Measurements from ENCODE around the gene TPO. TPM values are rescaled to one million over a fixed set of nuclear protein-coding genes. Genes with fewer than 3 reads are reported as not detected.

The TPO gene
- polyA plus RNA-seq, 3 donors, result not detected

DNA sequence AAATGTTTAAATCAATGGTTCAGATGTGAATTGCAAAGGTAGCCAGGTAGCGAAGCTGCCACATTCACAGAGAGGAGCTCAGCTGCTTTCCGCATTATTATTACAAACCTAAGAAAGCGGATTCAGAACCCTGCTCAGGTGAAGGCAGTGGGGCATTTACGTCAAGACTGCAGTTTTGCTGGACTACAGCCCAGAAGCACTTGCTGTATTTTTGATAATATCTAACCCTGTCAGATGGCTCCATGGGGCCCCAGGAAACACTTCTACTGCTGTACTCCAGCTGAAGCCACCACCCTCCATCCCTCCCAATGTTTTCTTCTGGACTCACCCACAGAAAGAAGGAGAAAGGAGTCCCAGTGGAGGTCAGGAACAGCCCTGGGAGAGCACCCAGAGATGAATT is 96.9 kb downstream of the TPO start:
- Histone ChIP-seq H3K79me2 (ENCODE audit: insufficient read depth, low read length) (no peaks in the 10 kb centered on the region), H3K4me3 (replicated peaks in 1 of 3; ENCODE audit: low read depth in 2 of 3, low read length in 3 of 3) (no peak overlapping the region), H3K27me3 (ENCODE audit: control insufficient read depth in 2 of 2, insufficient read depth in 2 of 2, low read length in 2 of 2) (no peaks in the 10 kb centered on the region), H4K20me1 (ENCODE audit: insufficient read depth, low read length) (no peaks in the 10 kb centered on the region), H3K9ac (ENCODE audit: insufficient read depth, low read length, poor library complexity, severe bottlenecking) (no peak overlapping the region), H3K4me1 (ENCODE audit: control insufficient read depth in 1 of 2, insufficient read depth in 2 of 2, low read length in 2 of 2) (no peaks in the 10 kb centered on the region), H3K27ac (ENCODE audit: low read depth in 1 of 2, low read length in 2 of 2) (no peak overlapping the region), H2AFZ (ENCODE audit: insufficient read depth, low read depth, low read length, poor library complexity, severe bottlenecking) (no peak overlapping the region), H3K36me3 (replicated peaks in 1 of 2; ENCODE audit: control insufficient read depth in 1 of 2, insufficient read depth in 2 of 2, low read length in 2 of 2) (no peaks in the 10 kb centered on the region), H3K4me2 (replicated peaks; ENCODE audit: extremely low read depth, low read length, poor library complexity, severe bottlenecking) (no peak overlapping the region), H3K9me3 (replicated peaks in 1 of 2; ENCODE audit: control insufficient read depth in 1 of 2, insufficient read depth in 1 of 2, low read length in 2 of 2) (no peaks in the 10 kb centered on the region)
- peaks cover 3 to 9% (median 4%) of the 10 kb centered on the region in 7 donors for H3K9me3 Mint-ChIP-seq
- H3K36me3 Mint-ChIP-seq, result no peaks in the 10 kb centered on the region
- H3K4me3 Mint-ChIP-seq, result no peak overlapping the region
- WGBS (ENCODE audit: insufficient coverage), result 79% methylated on average over 2 of the region's 4 CpGs
- intact Hi-C loops (cut with micrococcal nuclease), result no loop called here
- TF ChIP-seq, protein P1, sequence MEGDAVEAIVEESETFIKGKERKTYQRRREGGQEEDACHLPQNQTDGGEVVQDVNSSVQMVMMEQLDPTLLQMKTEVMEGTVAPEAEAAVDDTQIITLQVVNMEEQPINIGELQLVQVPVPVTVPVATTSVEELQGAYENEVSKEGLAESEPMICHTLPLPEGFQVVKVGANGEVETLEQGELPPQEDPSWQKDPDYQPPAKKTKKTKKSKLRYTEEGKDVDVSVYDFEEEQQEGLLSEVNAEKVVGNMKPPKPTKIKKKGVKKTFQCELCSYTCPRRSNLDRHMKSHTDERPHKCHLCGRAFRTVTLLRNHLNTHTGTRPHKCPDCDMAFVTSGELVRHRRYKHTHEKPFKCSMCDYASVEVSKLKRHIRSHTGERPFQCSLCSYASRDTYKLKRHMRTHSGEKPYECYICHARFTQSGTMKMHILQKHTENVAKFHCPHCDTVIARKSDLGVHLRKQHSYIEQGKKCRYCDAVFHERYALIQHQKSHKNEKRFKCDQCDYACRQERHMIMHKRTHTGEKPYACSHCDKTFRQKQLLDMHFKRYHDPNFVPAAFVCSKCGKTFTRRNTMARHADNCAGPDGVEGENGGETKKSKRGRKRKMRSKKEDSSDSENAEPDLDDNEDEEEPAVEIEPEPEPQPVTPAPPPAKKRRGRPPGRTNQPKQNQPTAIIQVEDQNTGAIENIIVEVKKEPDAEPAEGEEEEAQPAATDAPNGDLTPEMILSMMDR (IDR thresholded peaks at IDR 0.05), result no peak
- no peaks in the 10 kb centered on the region for H3K4me1 Mint-ChIP-seq
- peaks cover 0 to 6% (median 0%) of the 10 kb centered on the region in 3 donors for H3K27me3 Mint-ChIP-seq (ENCODE audit: low read depth in 3 of 3)
- no peak overlapping the region for H3K27ac Mint-ChIP-seq
- DNase-seq, result no peak

DNA sequence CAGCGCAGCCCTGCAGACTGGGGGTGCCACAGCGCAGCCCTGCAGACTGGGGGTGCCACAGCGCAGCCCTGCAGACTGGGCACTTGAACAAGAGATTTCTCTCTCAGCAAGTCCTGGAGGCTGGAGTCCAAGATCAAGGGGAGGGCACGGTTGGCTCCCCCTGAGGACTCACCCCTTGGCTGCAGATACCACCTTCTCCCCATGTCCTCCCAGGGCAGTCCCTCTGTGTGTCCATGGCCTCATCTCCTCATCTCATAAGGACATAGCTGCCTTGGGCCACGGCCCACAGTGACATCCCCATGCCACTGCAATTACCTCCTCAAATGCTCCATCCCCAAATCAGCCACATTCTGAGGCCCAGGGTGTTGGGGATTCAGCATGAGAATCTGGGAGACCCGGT is 98.2 kb downstream of the TPO start:
- no peaks in the 10 kb centered on the region for H3K79me2 ChIP-seq (ENCODE audit: insufficient read depth, low read length)
- no peak overlapping the region for H3K9ac ChIP-seq (ENCODE audit: insufficient read depth, low read length, poor library complexity, severe bottlenecking)
- Mint-ChIP-seq H3K27me3 (ENCODE audit: low read depth in 3 of 3) (peaks cover 0 to 6% (median 0%) of the 10 kb centered on the region in 3 donors), H3K36me3 (no peaks in the 10 kb centered on the region), H3K9me3 (peaks cover 2 to 8% (median 4%) of the 10 kb centered on the region in 7 donors), H3K4me3 (peak overlapping the region in 1 of 2 donors; percentile 3), H3K27ac (no peak overlapping the region), H3K4me1 (no peaks in the 10 kb centered on the region)
- intact Hi-C loops (cut with micrococcal nuclease), result no loop called here
- 66% methylated on average over 4 of the region's 6 CpGs for WGBS (ENCODE audit: insufficient coverage)
- no peaks in the 10 kb centered on the region for H4K20me1 ChIP-seq (ENCODE audit: insufficient read depth, low read length)
- no peaks in the 10 kb centered on the region for H3K36me3 ChIP-seq (replicated peaks in 1 of 2; ENCODE audit: control insufficient read depth in 1 of 2, insufficient read depth in 2 of 2, low read length in 2 of 2)
- TF ChIP-seq, protein P1 (IDR thresholded peaks at IDR 0.05), result no peak
- H2AFZ ChIP-seq (ENCODE audit: insufficient read depth, low read depth, low read length, poor library complexity, severe bottlenecking), result no peak overlapping the region
- no peak overlapping the region for H3K27ac ChIP-seq (ENCODE audit: low read depth in 1 of 2, low read length in 2 of 2)
- no peak overlapping the region for H3K4me2 ChIP-seq (replicated peaks; ENCODE audit: extremely low read depth, low read length, poor library complexity, severe bottlenecking)
- H3K27me3 ChIP-seq (ENCODE audit: control insufficient read depth in 2 of 2, insufficient read depth in 2 of 2, low read length in 2 of 2), result no peaks in the 10 kb centered on the region
- no peaks in the 10 kb centered on the region for H3K4me1 ChIP-seq (ENCODE audit: control insufficient read depth in 1 of 2, insufficient read depth in 2 of 2, low read length in 2 of 2)
- no peak overlapping the region for H3K4me3 ChIP-seq (replicated peaks in 1 of 3; ENCODE audit: low read depth in 2 of 3, low read length in 3 of 3)
- DNase-seq, result no peak
- no peaks in the 10 kb centered on the region for H3K9me3 ChIP-seq (replicated peaks in 1 of 2; ENCODE audit: control insufficient read depth in 1 of 2, insufficient read depth in 1 of 2, low read length in 2 of 2)

All from CD14-positive monocyte (primary cell).